ENCODE data around the gene UBQLN3.

The UBQLN3 gene

GRCh38 chr11:5509803-5510202 is at the start of gene UBQLN3:
UBQLN3 (minus strand) TSS chr11:5509957; CDS start chr11:5509558, 399 bp downstream.
- DNase-seq (ENCODE audit: low read depth): no peak

DNA sequence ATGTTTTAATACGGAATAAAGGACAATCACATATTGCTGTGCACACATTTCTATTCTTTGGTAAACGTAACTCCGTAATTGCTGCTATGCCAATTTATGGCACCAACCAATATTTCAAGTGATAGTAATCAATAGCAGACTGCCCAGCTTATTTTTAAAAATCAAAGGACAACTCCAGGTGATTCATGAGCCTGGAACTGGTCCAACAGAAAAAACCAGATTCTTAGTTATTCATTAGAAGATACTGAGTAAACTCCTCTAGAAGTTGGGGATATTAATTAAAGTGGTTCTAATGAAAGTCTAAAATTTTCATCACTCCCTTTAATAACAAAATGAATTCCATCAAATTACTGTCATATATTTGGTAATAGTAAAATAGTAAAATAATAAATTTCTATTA is 48.0 kb upstream of the UBQLN3 start:
- DNase-seq (ENCODE audit: low read depth): no peak

DNA sequence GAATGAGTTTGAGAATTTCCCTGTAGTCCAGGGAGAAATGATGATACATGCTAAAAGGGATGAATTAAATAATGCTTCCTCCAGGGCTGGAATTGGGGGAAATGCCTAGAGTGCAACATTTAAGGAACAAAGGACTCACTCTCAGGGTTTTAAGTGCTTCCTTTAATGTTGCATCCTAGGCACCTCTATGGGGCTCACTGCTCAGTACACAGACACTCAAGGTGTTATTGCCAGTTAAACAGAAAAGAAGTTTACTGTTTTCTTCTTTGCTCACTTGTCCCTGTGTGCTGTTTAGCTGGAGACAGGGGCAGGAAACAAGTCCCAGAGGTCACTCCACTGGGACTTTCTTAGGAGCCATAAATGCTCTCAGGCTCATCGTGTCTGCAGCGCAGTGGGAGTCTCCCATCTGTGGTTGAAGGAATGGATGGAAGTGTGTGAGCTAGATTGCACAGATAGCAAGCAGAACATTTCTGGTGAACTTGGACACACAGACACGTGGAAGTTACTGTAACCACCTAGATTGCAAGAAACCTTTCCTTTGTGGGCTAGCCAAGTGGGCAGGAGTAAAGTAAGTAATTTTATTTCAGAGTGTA is 46.9 kb upstream of the UBQLN3 start:
- DNase-seq (ENCODE audit: low read depth): no peak

DNA sequence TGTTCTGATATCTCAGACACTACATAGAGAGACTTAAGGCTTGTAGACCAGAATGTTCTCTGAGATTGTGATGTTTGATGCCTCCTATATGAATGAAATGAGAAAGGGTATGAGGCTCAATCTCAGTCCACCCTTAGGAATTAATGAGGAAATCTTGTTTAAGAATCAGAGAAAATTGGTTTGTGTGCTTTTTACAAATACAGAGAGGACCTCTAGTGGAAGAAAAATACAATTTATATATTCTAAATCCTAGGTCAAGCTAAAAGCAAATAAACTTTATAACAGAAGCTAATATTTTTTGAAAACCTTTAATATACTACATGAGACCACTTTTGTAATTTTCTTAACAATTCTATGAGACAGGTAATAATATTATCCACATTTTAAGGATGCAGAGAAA is 43.6 kb upstream of the UBQLN3 start:
- DNase-seq (ENCODE audit: low read depth): no peak

- no peak for DNase-seq (ENCODE audit: low read depth)
These were observed 40.8 kb upstream of the UBQLN3 start for GRCh38 chr11:5550440-5551095.

GRCh38 chr11:5548440-5548839 is 38.7 kb upstream of the UBQLN3 start, which contains the start of gene OR52H1:
OR52H1 (minus strand) TSS chr11:5548540; CDS start chr11:5545505, 3,035 bp downstream.
- no peak for DNase-seq (ENCODE audit: low read depth)

- no peak for DNase-seq (ENCODE audit: low read depth)
These were observed 38.2 kb upstream of the UBQLN3 start for GRCh38 chr11:5547982-5548381.

GRCh38 chr11:5546457-5546856 is 36.7 kb upstream of the UBQLN3 start:
- DNase-seq (ENCODE audit: low read depth): no peak

- no peak for DNase-seq (ENCODE audit: low read depth)
These were observed 31.7 kb upstream of the UBQLN3 start for GRCh38 chr11:5541427-5541826.

DNA sequence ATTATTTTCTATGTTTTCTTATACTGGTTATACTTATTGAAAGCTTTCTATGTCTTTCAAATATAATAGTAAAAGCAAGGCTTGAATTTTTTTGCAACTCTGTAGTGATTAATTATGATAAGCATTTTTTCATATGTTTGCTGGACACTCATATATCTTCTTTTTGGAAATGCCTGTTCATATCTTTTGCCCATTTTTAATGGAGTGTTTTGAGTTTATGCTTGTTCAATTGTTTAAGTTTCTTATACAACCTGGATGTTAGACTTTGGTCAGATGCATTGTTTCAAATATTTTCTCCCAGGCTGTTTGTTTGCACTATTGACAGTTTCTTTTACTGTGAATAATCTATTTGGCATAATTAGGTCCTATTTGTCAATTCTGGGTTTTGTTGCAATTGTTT is 26.7 kb upstream of the UBQLN3 start:
- DNase-seq (ENCODE audit: low read depth): no peak

GRCh38 chr11:5534046-5534445 is 24.3 kb upstream of the UBQLN3 start:
- DNase-seq (ENCODE audit: low read depth): no peak

GRCh38 chr11:5531053-5531831 is 21.5 kb upstream of the UBQLN3 start:
- DNase-seq (ENCODE audit: low read depth): no peak

- DNase-seq (ENCODE audit: low read depth): no peak
These were observed 18.7 kb upstream of the UBQLN3 start for GRCh38 chr11:5528495-5528894.

GRCh38 chr11:5527716-5528115 is 18.0 kb upstream of the UBQLN3 start:
- DNase-seq (ENCODE audit: low read depth): no peak

DNA sequence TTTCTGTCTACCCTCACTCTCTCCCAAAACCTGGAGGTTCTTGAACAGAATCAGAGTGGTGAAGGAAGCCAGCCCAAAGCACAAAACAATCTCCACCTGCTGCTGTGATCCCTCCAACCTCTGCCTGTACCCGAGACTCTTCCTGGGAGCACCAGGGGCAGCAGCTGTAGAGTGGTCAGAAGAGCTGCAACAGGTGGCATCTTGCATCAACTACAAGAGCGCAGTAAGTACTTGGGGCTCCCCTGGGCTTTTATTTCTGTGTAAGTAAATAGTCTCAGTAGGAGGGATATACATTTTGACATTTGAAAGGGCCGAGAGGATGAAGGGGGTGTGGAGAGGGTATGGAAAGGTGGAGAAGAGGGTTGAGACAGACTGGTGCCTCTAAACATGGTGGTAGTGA is 15.0 kb upstream of the UBQLN3 start:
- no peak for DNase-seq (ENCODE audit: low read depth)

DNA sequence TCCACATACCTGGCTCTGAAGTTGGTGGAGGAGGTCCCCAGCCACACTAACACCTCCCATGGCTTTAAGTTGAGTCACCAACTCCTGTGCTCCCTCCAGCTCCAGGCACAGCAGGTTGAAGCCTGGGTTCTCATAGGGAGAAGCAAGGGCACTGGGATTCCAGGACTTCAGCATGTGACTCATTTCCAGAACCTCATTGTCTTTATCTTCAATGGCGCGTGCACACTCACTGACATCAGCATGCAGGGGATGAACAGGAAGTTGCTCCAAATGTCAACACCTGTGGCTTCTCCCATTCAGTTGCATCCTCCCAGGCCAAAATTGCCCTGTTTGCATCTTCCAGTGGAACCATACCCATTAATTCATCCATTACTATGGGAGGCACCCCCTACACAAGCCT is 12.6 kb upstream of the UBQLN3 start:
- DNase-seq (ENCODE audit: low read depth): no peak

DNA sequence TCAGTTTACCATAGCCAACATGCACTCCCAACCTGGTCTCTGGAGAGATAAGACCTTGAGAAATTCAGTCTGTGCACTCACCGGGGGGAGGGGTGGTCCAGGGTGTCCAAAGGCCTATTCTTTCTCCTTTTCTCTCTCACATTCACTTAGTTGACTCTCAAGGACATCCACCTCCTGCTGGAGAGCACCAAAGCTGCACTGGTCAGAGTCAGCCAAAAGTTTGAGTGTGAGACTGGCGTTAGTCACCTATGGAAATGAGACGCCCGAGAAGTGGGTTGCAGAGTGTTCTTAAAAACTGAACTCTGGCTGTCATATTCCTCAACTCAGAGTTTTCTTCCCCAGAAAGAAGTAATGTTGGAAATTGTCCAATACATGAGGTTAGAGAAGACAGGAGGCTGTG is 11.8 kb upstream of the UBQLN3 start:
- no peak for DNase-seq (ENCODE audit: low read depth)

GRCh38 chr11:5516599-5516998 is 6.8 kb upstream of the UBQLN3 start, which contains the start of gene UBQLNL:
UBQLNL (minus strand) TSS chr11:5516699; CDS start chr11:5516441, 258 bp downstream.
- no peak for DNase-seq (ENCODE audit: low read depth)

GRCh38 chr11:5514841-5515240 is 5.1 kb upstream of the UBQLN3 start:
- no peak for DNase-seq (ENCODE audit: low read depth)

GRCh38 chr11:5508605-5509004 is 1.2 kb downstream of the UBQLN3 start:
- no peak for DNase-seq (ENCODE audit: low read depth)

- no peak for DNase-seq (ENCODE audit: low read depth)
These were observed 1.8 kb downstream of the UBQLN3 start for GRCh38 chr11:5507933-5508305.

- no peak for DNase-seq (ENCODE audit: low read depth)
These were observed 2.4 kb downstream of the UBQLN3 start for GRCh38 chr11:5507177-5507932.
